ENCODE measurements around the gene GNRHR.
"Not testable (repeated sequence)": the region's sequence is repeated elsewhere in the genome, so short reads cannot be mapped to it uniquely, and the experiment has no call there.

GNRHR gene

GRCh38 chr4:67725981-67726380, 28.2 kb downstream of the GNRHR start:
- DNase-seq, result no peak

GRCh38 chr4:67725132-67725531, 29.1 kb downstream of the GNRHR start:
- DNase-seq, result no peak

- no peak for DNase-seq
Observed at GRCh38 chr4:67723949-67724348, 30.2 kb downstream of the GNRHR start.

- DNase-seq, result no peak
Observed at GRCh38 chr4:67723341-67723740, 30.8 kb downstream of the GNRHR start.

GRCh38 chr4:67721770-67722597, 32.2 kb downstream of the GNRHR start:
- DNase-seq, result no peak

GRCh38 chr4:67721315-67721769, 32.8 kb downstream of the GNRHR start:
- DNase-seq, result no peak

- no peak for DNase-seq
Observed at GRCh38 chr4:67719953-67720617, 34.1 kb downstream of the GNRHR start.

GRCh38 chr4:67718848-67719247, 35.3 kb downstream of the GNRHR start:
- no peak for DNase-seq

GRCh38 chr4:67717586-67717985, 36.6 kb downstream of the GNRHR start:
- DNase-seq, result no peak

GRCh38 chr4:67714955-67715354, 39.2 kb downstream of the GNRHR start:
- DNase-seq, result no peak

GRCh38 chr4:67714248-67714583, 40.0 kb downstream of the GNRHR start:
- DNase-seq, result no peak

- no peak for DNase-seq
Observed at GRCh38 chr4:67713529-67714247, 40.5 kb downstream of the GNRHR start.

GRCh38 chr4:67712650-67713528, 41.3 kb downstream of the GNRHR start:
- no peak for DNase-seq

GRCh38 chr4:67712000-67712625, 42.1 kb downstream of the GNRHR start:
- no peak for DNase-seq

- not testable (repeated sequence) for DNase-seq
Observed at GRCh38 chr4:67706682-67707081, 47.5 kb downstream of the GNRHR start.

GRCh38 chr4:67704843-67705242, 49.3 kb downstream of the GNRHR start:
- no peak for DNase-seq

- no peak for DNase-seq
Observed at GRCh38 chr4:67702166-67702565, 52.0 kb downstream of the GNRHR start.

- DNase-seq, result no peak
Observed at GRCh38 chr4:67701517-67701850, 52.7 kb downstream of the GNRHR start.

GRCh38 chr4:67700738-67701516, 53.3 kb downstream of the GNRHR start, which contains the start of gene UBA6:
Gene UBA6, minus strand, starts transcription at chr4:67701155. Its CDS starts 36 bp downstream, at chr4:67701119.
- peak; percentile 89 to 98 (median 91) for DNase-seq

GRCh38 chr4:67700116-67700737, 54.0 kb downstream of the GNRHR start:
- DNase-seq, result peak in 2 of 5 experiments; percentile 10 to 63

GRCh38 chr4:67699603-67700002, 54.6 kb downstream of the GNRHR start:
- DNase-seq, result no peak
